SIG-M5 treated with dmso at 0.1 percent for 504 hours (cell line): ENCODE results near the gene CTBP1.

Source experiments
- DNase-seq: peaks from one replicate; lab custom pipeline; 2025; ENCODE audit not compliant: unreplicated experiment; lab: John Stamatoyannopoulos, UW

The CTBP1 gene

GRCh38 chr4:1177274-1178141 is 71.4 kb downstream of the CTBP1 start:
- no peak for DNase-seq

DNA sequence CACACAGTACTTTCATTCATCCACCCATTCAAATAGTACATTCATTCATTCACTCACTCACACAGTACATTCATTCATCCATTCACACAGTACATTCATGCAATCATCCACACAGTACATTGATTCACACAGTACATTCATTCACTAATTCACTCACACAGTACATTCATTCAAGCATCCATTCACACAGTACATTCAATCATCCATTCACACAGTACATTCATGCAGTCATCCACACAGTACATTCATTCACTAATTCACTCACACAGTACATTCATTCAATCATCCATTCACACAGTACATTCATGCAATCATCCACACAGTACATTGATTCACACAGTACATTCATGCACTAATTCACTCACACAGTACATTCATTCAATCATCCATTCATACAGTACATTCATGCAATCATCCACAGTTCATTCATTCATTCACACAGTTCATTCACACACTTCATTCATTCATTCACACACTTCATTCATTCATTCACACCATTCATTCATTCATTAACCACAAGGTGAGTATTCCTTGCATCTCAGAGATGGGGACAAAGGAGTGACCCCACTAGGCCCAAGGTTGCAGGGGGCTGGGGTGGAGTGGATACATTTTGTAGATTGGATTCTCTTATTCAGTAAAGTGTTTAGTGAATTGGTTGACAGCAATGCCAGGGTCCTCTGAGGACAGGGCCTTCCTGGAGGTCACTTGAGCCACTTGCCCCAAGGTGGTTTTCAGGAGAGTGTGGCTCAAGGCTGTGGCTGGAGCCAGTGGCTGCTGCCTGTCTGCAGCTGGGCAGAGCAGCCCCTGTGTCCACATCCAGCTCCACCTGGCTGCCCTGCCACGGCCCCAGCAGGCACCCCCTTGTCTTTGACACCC is 72.3 kb downstream of the CTBP1 start:
- no peak for DNase-seq

GRCh38 chr4:1175635-1176229 is 73.2 kb downstream of the CTBP1 start:
- DNase-seq = no peak

- DNase-seq = no peak
These were observed 73.8 kb downstream of the CTBP1 start for GRCh38 chr4:1174941-1175634.

- DNase-seq = no peak
These were observed 75.8 kb downstream of the CTBP1 start for GRCh38 chr4:1172971-1173757.

DNA sequence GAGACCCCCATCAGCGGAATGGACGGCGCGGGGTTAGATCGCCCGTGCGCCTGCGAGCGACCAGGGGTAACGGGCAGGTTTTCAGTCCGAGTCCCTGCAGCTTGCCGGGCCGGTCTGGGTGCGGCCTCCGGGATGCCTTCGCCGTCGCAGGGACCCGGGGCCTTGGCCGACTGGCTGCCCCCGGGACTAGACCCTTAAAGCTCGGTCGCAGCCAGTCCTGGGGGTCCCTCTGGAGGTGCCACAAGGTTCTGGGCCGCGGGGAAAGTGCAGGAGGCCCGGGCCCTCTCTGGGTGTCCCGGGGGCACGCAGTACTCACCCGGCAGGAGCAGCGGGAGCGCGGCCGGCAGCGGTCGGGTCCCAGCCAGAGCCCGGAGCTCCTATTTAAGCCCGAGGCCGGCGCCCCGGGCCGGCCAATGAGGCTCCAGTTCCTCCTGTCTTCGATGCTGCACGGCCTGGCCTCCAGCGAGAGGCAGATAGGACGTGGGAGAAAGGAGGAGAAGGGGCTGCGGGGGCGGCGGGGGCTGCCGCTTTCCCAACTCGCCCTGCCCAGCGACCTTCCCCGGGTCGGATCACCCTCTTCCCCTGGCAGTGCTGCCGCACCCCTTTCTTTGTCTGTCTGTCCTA is 76.6 kb downstream of the CTBP1 start, which contains the start of gene SPON2:
Gene SPON2 (minus strand): TSS at position 356 of the 624 bp plus-strand sequence.
- no peak for DNase-seq

DNA sequence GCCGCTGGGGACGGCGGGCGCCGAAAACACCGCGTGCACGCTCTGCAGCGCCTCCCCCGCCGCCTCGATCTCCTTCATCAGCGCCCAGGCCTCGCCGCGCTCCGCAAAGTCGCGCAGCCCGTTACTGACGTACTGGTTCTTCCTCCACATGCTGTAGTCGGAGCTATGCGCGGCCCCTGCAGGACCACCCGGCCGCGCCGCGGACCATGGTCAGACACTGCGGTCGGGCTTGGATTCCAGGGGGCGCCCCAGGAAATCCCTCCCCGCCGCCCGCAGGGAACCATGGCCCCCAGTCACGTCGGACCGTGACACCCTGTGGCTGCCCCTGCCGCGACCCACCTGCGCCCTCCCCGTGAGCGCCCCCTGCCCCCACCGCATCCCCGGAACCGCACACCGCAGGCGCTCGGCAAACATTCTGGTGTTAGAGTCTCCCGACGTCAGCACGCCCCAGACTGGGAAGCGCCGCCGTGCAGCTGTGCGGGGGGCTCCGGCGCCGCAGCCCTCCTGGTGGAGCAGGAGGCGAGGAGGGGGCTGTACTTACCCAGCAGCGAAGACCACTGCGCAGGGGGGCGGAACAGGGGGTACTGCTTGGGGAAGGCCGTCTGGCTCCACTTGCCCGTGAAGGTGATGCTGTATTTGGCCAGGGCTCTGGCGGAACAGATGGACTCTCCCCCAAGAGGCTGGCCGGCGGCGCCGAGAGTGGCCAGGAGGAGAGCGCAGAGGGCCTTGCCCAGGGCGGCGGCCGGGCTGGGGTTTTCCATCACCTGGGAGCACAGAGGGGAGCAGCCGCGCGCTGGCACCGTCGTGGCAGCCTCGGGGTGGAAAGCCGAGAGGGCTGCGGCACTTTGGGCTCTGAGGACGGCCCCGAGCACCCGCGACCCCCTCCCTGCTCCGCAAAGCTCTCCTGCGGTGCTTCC is 77.4 kb downstream of the CTBP1 start:
- no peak for DNase-seq

DNA sequence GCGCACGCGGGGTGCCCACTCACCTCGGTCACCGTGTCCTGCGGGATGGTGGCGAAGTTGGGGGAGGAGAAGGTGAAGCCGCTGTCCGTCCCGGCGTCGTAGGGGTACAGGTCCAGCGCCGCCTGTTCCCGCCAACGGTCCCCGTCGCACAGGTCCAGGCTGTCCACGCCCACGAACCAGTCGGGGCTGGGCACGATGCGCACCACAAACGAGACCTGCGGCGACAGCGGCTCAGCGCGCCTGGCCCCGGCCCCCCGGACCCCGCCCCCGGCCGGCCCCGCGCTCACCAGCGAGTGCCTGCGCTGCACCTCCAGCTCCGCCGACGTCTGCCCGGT is 78.0 kb downstream of the CTBP1 start:
- DNase-seq = no peak

- DNase-seq = no peak
These were observed 78.6 kb downstream of the CTBP1 start for GRCh38 chr4:1170156-1170975.

DNA sequence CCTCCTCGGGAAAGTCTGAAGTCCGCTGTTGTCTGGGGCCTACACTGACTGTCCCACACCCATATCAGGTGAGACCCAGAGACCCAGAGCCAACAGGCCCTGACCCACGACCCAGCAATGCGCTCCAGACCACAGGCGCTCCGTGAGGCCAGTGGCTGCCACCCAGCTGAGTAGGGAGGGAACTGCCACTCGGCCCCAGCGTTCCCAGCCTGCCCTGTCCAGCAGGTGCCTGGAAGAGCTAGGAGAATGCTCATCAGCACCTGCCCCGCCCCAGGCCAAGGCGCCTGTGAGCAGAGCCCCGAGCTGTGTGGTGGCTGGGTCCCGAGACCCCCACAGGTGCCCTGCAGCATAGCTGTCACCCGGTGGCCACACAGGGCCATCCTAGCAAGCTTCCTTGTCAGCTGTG is 79.2 kb downstream of the CTBP1 start:
- no peak for DNase-seq

DNA sequence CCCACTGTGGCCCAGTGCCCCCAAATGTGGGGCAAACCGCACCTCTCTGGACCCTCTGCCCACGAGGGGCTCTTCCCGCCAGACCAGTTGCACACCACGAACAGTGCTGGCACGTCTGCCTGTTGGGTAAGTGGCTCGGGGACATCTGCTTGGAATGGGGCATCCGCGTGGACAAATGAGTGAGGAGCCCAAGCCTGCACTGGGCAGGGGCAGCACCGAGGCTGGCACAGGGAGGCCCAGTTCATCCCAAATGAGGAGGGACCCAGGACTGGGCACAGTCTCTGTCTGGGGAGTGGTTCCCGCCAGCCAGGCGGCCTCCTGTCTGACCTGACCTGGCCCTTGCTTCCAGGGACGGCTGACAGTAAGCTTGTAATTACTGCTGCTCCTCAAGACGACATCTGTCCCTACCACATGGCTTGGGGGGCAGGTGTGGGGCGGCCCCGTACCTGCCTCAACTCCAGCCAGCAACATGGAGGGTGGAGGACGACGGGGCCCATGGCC is 79.7 kb downstream of the CTBP1 start:
- DNase-seq = no peak

- no peak for DNase-seq
These were observed 80.5 kb downstream of the CTBP1 start for GRCh38 chr4:1168191-1169101.

- peak; percentile 92 for DNase-seq
These were observed 81.5 kb downstream of the CTBP1 start for GRCh38 chr4:1167244-1167949.

DNA sequence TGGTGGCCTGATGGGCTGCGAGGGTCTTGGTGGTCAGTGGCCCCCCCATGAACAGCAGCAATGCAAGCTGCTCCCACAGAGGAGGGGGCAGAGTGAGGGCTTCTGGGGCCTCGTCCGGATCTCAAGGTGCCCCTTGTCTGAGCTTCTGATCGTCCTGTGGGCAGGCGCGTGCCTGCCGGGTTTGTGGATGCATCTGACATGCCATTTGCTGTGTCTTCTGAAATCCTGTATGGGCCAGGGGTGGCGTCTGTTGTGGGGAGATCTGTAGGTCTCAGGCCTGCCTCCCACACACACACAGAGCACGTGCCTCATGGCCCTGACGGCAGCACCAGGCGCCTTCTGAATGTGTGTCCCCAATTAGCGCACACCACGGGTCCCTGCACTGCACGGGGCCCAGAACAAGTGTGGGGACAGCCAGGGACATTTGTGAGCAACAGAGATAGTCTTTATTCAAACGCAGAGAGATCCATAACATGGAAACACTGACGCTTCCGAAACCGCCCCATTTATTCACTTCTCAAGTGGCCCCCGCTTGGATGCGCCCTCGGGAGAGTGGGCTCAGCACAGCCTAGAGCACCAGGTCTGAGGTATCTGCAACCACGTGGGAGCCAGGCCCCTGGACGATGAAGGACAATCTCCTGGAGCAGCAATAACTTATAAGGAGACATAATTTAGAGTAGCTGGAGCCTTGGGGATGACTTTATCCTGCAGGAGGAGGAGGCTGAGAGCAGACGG is 82.3 kb downstream of the CTBP1 start:
- DNase-seq = no peak

DNA sequence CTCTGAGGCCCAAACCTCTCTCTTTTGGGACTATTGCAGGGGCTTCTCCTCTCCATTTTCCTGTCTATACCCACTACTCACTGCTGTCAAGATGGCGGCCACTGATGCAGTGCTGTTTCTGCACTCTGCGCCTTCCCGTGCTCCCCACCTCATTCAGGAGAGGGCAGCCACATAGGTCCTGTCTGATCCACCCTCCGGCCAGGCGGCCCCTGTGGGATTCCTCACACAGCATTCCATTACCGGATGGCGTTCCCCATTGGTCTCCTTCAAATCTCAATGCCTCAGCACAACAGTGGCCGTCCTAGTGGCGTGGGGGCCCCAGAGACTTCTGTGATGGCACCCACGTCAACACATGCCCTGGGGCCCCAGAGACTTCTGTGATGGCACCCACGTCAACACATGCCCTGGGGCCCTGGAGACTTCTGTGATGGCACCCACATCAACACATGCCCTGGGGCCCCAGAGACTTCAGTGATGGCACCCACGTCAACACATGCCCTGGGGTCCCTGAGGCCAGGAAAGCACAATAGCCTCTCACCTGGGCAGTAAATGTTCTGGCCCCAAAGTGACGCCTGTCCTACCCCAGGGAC is 83.9 kb downstream of the CTBP1 start:
- no peak for DNase-seq
